ENCODE measurements around the gene SLC41A3. TPM values are rescaled to one million over a fixed set of nuclear protein-coding genes. Genes with fewer than 3 reads are reported as not detected.

The SLC41A3 gene
- total and polyA plus RNA-seq, 2 of the 4 experiments (the other 2 are of a cell fraction) = 30.5 to 43.5 TPM

DNA sequence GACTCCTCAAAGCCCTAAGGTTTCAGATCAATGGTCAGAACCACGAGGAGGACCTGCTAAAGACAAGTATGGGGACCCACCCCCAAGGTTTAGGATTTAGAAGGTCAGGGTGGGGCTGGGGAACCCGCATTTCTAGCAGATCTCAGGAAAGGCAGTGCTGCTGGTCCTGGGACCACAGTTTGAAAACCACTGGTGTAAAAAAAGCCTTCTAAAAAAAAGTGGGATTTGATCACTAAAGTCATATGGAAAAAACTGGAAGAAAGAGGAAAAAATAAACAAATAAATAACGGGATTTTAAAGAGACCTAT is 832 bp downstream of the SLC41A3 start:
- H3K56ac ChIP-seq (ENCODE audit: extremely low read depth, insufficient read depth, low read length) = no peak overlapping the region
- peak overlapping the region; percentile 48 for H3K4me2 ChIP-seq (ENCODE audit: low read depth, low read length)
- no peak overlapping the region for H3K18ac ChIP-seq (ENCODE audit: low read depth, low read length)
- no peak overlapping the region for H3K14ac ChIP-seq (replicated peaks; ENCODE audit: low read depth, low read length)
- no peak for DNase-seq
- H4K91ac ChIP-seq (ENCODE audit: insufficient read depth, low read depth, low read length) = no peak overlapping the region
- H3K4me1 ChIP-seq (ENCODE audit: control insufficient read depth, insufficient read depth, low read length) = no peaks in the 10 kb centered on the region
- H2AK5ac ChIP-seq (ENCODE audit: low read depth, low read length) = no peak overlapping the region
- H2AFZ ChIP-seq (replicated peaks; ENCODE audit: low read length, poor library complexity) = peak overlapping the region; percentile 90
- WGBS, 2 experiments (ENCODE audit: extremely low coverage in 2 of 2, insufficient read length in 1 of 2) = no CpG with 5 or more reads among the region's 3 CpGs
- H3K27ac ChIP-seq (ENCODE audit: insufficient read depth, low read length) = no peak overlapping the region
- no TSS peak for BruUV-seq (replicated peaks)
- H2BK20ac ChIP-seq (ENCODE audit: low read depth, low read length) = no peak overlapping the region
- peak overlapping the region; percentile 56; the same call in 1 of the 2 replicates for H3K9ac ChIP-seq (ENCODE audit: low read depth, low read length)
- peaks cover 0 to 3% of the 10 kb centered on the region in 2 experiments; a peak in 2 of 4 replicates for H3K79me1 ChIP-seq (ENCODE audit: low read depth in 1 of 2, low read length in 2 of 2)
- in situ Hi-C loops (cut with MboI; ENCODE audit: low sequenced_read_pairs) (no loop called here), dilution Hi-C loops (cut with HindIII; ENCODE audit: low sequenced_read_pairs, unreplicated experiment) (no loop called here), intact Hi-C loops (cut with micrococcal nuclease) (no loop called here)
- H3K27me3 ChIP-seq (ENCODE audit: control insufficient read depth, insufficient read depth, low read length) = no peaks in the 10 kb centered on the region
- H3K23ac ChIP-seq (ENCODE audit: low read depth, low read length) = no peak overlapping the region
- H3K9me1 ChIP-seq (ENCODE audit: insufficient read depth, low read length) = 0 out of 2 replicates have a peak, but pooled peaks cover 3% of the 10 kb centered on the region
- H3K4me3 ChIP-seq (ENCODE audit: insufficient read depth, low read depth, low read length) = peak overlapping the region; percentile 50
- no peak overlapping the region for H4K5ac ChIP-seq (ENCODE audit: low read depth, low read length)
- H4K8ac ChIP-seq (ENCODE audit: low read depth in 2 of 2, low read length in 2 of 2) = peak overlapping the region in 1 of 2 experiments; percentile 37; a peak in 2 of 4 replicates
- H2BK15ac ChIP-seq (ENCODE audit: low read depth, low read length) = no peak overlapping the region
- no peaks in the 10 kb centered on the region for H3K9me3 ChIP-seq (ENCODE audit: control insufficient read depth, insufficient read depth, low read length)
- ChIA-PET POLR2A (ENCODE audit: unreplicated experiment) (no interaction called here), CTCF (no interaction called here)
- no peak for ATAC-seq (ENCODE audit: low read depth)
- no peaks in the 10 kb centered on the region for H3K36me3 ChIP-seq (ENCODE audit: control insufficient read depth, insufficient read depth, low read length)
- H3K4ac ChIP-seq (ENCODE audit: low read depth, low read length) = no peak overlapping the region
- no peaks in the 10 kb centered on the region for H4K20me1 ChIP-seq (ENCODE audit: insufficient read depth, low read length)
- TF ChIP-seq RFX5 (IDR thresholded peaks at IDR 0.05; ENCODE audit: low read depth, low read length) = no peak
- TF ChIP-seq RCOR1 (IDR thresholded peaks at IDR 0.05; ENCODE audit: insufficient replicate concordance, low read length) = no peak
- no peak for TF ChIP-seq CHD1 (IDR thresholded peaks at IDR 0.05; ENCODE audit: low read depth, low read length)
- TF ChIP-seq, protein P1, sequence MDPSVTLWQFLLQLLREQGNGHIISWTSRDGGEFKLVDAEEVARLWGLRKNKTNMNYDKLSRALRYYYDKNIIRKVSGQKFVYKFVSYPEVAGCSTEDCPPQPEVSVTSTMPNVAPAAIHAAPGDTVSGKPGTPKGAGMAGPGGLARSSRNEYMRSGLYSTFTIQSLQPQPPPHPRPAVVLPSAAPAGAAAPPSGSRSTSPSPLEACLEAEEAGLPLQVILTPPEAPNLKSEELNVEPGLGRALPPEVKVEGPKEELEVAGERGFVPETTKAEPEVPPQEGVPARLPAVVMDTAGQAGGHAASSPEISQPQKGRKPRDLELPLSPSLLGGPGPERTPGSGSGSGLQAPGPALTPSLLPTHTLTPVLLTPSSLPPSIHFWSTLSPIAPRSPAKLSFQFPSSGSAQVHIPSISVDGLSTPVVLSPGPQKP (IDR thresholded peaks at IDR 0.05; ENCODE audit: borderline replicate concordance, low read depth, low read length) = no peak
- no peak for TF ChIP-seq FOS (IDR thresholded peaks at IDR 0.05; ENCODE audit: low read depth, low read length)
- TF ChIP-seq CEBPB (IDR thresholded peaks at IDR 0.05; ENCODE audit: low read depth, low read length) = no peak
- TF ChIP-seq, protein P2, sequence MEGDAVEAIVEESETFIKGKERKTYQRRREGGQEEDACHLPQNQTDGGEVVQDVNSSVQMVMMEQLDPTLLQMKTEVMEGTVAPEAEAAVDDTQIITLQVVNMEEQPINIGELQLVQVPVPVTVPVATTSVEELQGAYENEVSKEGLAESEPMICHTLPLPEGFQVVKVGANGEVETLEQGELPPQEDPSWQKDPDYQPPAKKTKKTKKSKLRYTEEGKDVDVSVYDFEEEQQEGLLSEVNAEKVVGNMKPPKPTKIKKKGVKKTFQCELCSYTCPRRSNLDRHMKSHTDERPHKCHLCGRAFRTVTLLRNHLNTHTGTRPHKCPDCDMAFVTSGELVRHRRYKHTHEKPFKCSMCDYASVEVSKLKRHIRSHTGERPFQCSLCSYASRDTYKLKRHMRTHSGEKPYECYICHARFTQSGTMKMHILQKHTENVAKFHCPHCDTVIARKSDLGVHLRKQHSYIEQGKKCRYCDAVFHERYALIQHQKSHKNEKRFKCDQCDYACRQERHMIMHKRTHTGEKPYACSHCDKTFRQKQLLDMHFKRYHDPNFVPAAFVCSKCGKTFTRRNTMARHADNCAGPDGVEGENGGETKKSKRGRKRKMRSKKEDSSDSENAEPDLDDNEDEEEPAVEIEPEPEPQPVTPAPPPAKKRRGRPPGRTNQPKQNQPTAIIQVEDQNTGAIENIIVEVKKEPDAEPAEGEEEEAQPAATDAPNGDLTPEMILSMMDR (conservative IDR thresholded peaks at IDR 0.05; ENCODE audit: low read depth, low read length) = no peak
- no peak for TF ChIP-seq MAZ (IDR thresholded peaks at IDR 0.05; ENCODE audit: borderline replicate concordance, low read depth, low read length)
- TF ChIP-seq, protein P3, sequence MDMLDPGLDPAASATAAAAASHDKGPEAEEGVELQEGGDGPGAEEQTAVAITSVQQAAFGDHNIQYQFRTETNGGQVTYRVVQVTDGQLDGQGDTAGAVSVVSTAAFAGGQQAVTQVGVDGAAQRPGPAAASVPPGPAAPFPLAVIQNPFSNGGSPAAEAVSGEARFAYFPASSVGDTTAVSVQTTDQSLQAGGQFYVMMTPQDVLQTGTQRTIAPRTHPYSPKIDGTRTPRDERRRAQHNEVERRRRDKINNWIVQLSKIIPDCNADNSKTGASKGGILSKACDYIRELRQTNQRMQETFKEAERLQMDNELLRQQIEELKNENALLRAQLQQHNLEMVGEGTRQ (IDR thresholded peaks at IDR 0.05; ENCODE audit: low read depth, low read length) = no peak
- TF ChIP-seq SMC3 (IDR thresholded peaks at IDR 0.05; ENCODE audit: low read depth, low read length) = no peak
- no peak for TF ChIP-seq NFE2L2 (IDR thresholded peaks at IDR 0.05; ENCODE audit: low read depth, low read length)
- no peak for TF ChIP-seq RAD21 (IDR thresholded peaks at IDR 0.05; ENCODE audit: low read length)
- no peak overlapping the region for H2AK9ac ChIP-seq (replicated peaks; ENCODE audit: low read depth, low read length, poor library complexity)
- no peak overlapping the region for H2BK5ac ChIP-seq (ENCODE audit: low read depth, low read length, poor library complexity, severe bottlenecking)
- H2BK120ac ChIP-seq (ENCODE audit: low read depth, low read length) = no peak overlapping the region

Measured in IMR-90 (cell line).